HCT116 (cell line): ENCODE measurements around the gene TARBP2. TPM values are rescaled to one million over a fixed set of nuclear protein-coding genes. Genes with fewer than 3 reads are reported as not detected.

ENCODE experiments used
- ATAC-seq: fragments of 200-7000 bp; cut with Tn5 transposase; 2 replicates; pipeline ENCODE4 v1.9.1; 2020; ENCODE audit warnings: mild to moderate bottlenecking, moderate library complexity
- BruUV-seq: library from RNA; stranded (reverse); fragments of 400-500 nt; replicated peaks from 2 replicates; lab custom pipeline; 2021; lab: Mats Ljungman, UMichigan
- CTCF ChIA-PET: fragments of 300-600 bp; sonication (Branson Sonifier 250); formaldehyde crosslinking; loops from one replicate; lab custom pipeline; 2021; ENCODE audit warnings: antibody characterized with exemption; lab: Charles Lee
- POLR2A ChIA-PET: fragments of 300-600, 350-600 bp; sonication (Branson Sonifier 250); formaldehyde crosslinking; loops from one replicate; lab custom pipeline; 2021; ENCODE audit warnings: antibody characterized with exemption; lab: Charles Lee
- RAD21 ChIA-PET, 2 experiments: fragments of 300-600 bp; sonication (Branson Sonifier 250); formaldehyde crosslinking; loops; one replicate each; lab custom pipeline; 2023; ENCODE audit warnings: low total read pairs in 2 of 2; ENCODE audit not compliant: uncharacterized antibody in 2 of 2, unreplicated experiment in 2 of 2, low non-redundant PET in 1 of 2; lab: Charles Lee
- DNase-seq: peaks from one replicate; pipeline ENCODE4 v3.0.0-alpha.2; 2010; ENCODE audit warnings: low read depth, low spot score
- H2AFZ ChIP-seq: fragments of 200-600 bp; shearing (Covaris generic), sonication (generic); 2 replicates; pipeline ENCODE4 v1.6.1; 2017; ENCODE audit warnings: low read depth, mixed run types, mixed read lengths, antibody characterized with exemption, low read length; ENCODE audit not compliant: poor library complexity, severe bottlenecking
- H3K27ac ChIP-seq: 2 replicates; pipeline ENCODE4 v1.5.1; 2012; ENCODE audit warnings: low read depth, low read length
- H3K27me3 ChIP-seq: fragments of 200-600 bp; sonication (generic); 2 replicates; pipeline ENCODE4 v1.6.1; 2016; ENCODE audit warnings: mixed run types, low read length, mixed read lengths; ENCODE audit not compliant: insufficient read depth
- H3K36me3 ChIP-seq, 2 experiments: fragments of 200-500 bp in 1 of 2; fragments of 200-600 bp in 1 of 2; sonication (Bioruptor generic) in 1 of 2; sonication (generic) in 1 of 2; 2 replicates each; pipeline versions ENCODE4 v1.5.1 to v1.6.1; 2014 to 2016; ENCODE audit warnings: low read length in 2 of 2, inconsistent platforms in 1 of 2, mixed read lengths in 1 of 2, mixed run types in 1 of 2; ENCODE audit not compliant: insufficient read depth in 2 of 2, control insufficient read depth in 1 of 2
- H3K4me1 ChIP-seq, 2 experiments: fragments of 200-600 bp in 1 of 2; sonication (generic) in 1 of 2; 2 replicates each; pipeline versions ENCODE4 v1.5.1 to v1.6.1; 2012 to 2017; ENCODE audit warnings: low read length in 2 of 2, inconsistent platforms in 1 of 2, mild to moderate bottlenecking in 1 of 2, mixed read lengths in 1 of 2, mixed run types in 1 of 2, moderate library complexity in 1 of 2; ENCODE audit not compliant: insufficient read depth in 2 of 2, control insufficient read depth in 1 of 2
- H3K4me2 ChIP-seq: fragments of 200-600 bp; sonication (generic); 2 replicates; pipeline ENCODE4 v1.6.1; 2017; ENCODE audit warnings: mixed run types, low read length, mixed read lengths
- H3K4me3 ChIP-seq, 2 experiments: fragments of 200-600 bp in 1 of 2; sonication (generic) in 1 of 2; replicated peaks in 1 of 2; 2 replicates each; pipeline ENCODE4 v1.5.1; 2011 to 2016; ENCODE audit warnings: low read length in 2 of 2, control low read depth in 1 of 2, low read depth in 1 of 2, mild to moderate bottlenecking in 1 of 2, mixed read lengths in 1 of 2, mixed run types in 1 of 2
- H3K79me2 ChIP-seq: fragments of 200-600 bp; sonication (generic); 2 replicates; pipeline ENCODE4 v1.6.1; 2017; ENCODE audit warnings: mild to moderate bottlenecking, mixed run types, low read length, moderate library complexity, mixed read lengths; ENCODE audit not compliant: insufficient read depth
- H3K9ac ChIP-seq: fragments of 200-600 bp; sonication (generic); 2 replicates; pipeline ENCODE4 v1.6.1; 2016; ENCODE audit warnings: low read length, mixed read lengths
- H3K9me2 ChIP-seq: fragments of 200-600 bp; sonication (generic), shearing (Covaris generic); 2 replicates; pipeline ENCODE4 v1.6.1; 2017; ENCODE audit warnings: mixed run types, mild to moderate bottlenecking, moderate library complexity; ENCODE audit not compliant: insufficient read depth
- H3K9me3 ChIP-seq, 2 experiments: fragments of 200-500 bp in 1 of 2; fragments of 200-600 bp in 1 of 2; sonication (Bioruptor generic) in 1 of 2; sonication (generic) in 1 of 2; 2 replicates each; pipeline ENCODE4 v1.6.1; 2014 to 2017; ENCODE audit warnings: low read length in 2 of 2, mixed read lengths in 2 of 2, inconsistent platforms in 1 of 2, low read depth in 1 of 2, mild to moderate bottlenecking in 1 of 2, mixed run types in 1 of 2, moderate library complexity in 1 of 2; ENCODE audit not compliant: control insufficient read depth in 1 of 2, insufficient read depth in 1 of 2
- H4K20me1 ChIP-seq: fragments of 200-600 bp; sonication (generic), shearing (Covaris generic); 2 replicates; pipeline ENCODE4 v1.6.1; 2017; ENCODE audit warnings: mixed run types, mild to moderate bottlenecking, moderate library complexity; ENCODE audit not compliant: insufficient read depth
- EZH2phosphoT487 ChIP-seq: fragments of 200-600 bp; IDR thresholded peaks from 2 replicates; pipeline ENCODE4 v1.6.1; 2018; ENCODE audit warnings: antibody characterized with exemption, borderline replicate concordance
- FOSL1 ChIP-seq: IDR thresholded peaks from 2 replicates; pipeline ENCODE4 v1.6.1; 2012; ENCODE audit warnings: low read depth
- POLR2A ChIP-seq: IDR thresholded peaks from 2 replicates; pipeline ENCODE4 v1.7.0; 2011; ENCODE audit warnings: borderline replicate concordance; ENCODE audit not compliant: insufficient read depth, insufficient read length; ENCODE audit errors: extremely low read depth
- POLR2AphosphoS5 ChIP-seq: IDR thresholded peaks from 2 replicates; pipeline ENCODE4 v1.6.1; 2011; ENCODE audit warnings: mild to moderate bottlenecking, low read depth, low read length, moderate library complexity
- SP1 ChIP-seq: IDR thresholded peaks from 2 replicates; pipeline ENCODE4 v1.6.1; 2012; ENCODE audit warnings: low read depth
- TCF7L2 ChIP-seq: IDR thresholded peaks from 2 replicates; pipeline ENCODE4 v1.7.0; 2011; ENCODE audit warnings: borderline replicate concordance, inconsistent platforms; ENCODE audit not compliant: insufficient read depth, insufficient read length; ENCODE audit errors: extremely low read depth
- intact Hi-C: fragments of 100-400 bp; cut with micrococcal nuclease; formaldehyde crosslinking; loops from 2 replicates; pipeline ENCODE4 v1.10.0; 2022
- total RNA-seq: library from RNA; stranded (reverse); gene quantifications from one replicate; pipeline ENCODE4 v1.2.1, GENCODE V29; 2021; ENCODE audit not compliant: unreplicated experiment

The TARBP2 gene
- total RNA-seq, 1 experiment from 2014 or later, result 40.1 TPM

DNA sequence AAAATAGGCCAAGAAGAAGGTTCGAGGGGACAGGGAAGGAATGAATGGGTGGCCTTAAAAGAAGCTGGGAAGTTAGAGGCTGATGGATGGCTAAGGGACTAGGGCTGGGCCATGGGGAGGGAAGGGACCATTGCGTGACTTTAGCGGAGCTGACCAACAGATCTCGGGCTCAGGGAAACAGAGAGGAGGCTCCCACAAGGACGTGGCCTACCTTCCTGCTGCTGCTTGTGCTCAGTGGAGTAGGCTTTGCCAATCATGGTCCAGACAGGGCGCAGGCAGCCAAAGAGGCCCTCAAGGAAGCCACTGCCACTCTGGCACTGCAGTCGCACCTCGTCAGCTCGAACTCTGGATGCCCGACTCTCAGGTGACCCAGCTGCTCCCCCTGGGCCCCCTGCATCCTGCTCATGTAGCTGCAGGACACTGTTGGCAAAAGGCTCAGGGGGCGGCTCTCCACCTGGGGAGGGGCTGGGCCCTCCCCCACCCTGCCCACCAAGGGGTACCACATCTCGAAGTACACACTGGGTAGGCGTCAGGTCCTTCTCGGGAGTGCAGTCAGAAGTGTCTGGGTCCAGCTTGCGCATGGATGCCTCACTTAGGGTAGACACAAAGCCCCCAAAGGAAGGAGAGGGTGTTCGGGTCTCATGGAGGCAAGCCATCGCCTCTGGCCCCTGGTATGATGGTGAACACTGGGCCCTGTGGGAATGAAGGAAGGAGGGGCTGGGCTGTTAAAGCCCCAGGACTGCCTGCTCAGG, 14.2 kb upstream of the TARBP2 start:
- Histone ChIP-seq H3K4me3 (no peak overlapping the region), H4K20me1 (no peaks in the 10 kb centered on the region; the same call in 1 of the 2 replicates), H3K9ac (no peak overlapping the region), H3K27me3 (no peaks in the 10 kb centered on the region), H3K27ac (no peak overlapping the region), H3K4me2 (no peak overlapping the region), H3K9me2 (no peaks in the 10 kb centered on the region), H3K36me3 (peaks cover 11 to 27% of the 10 kb centered on the region in 2 experiments; a peak in 3 of 4 replicates), H3K79me2 (peaks cover 3% of the 10 kb centered on the region; the same call in 1 of the 2 replicates), H3K4me1 (peaks cover 0 to 2% of the 10 kb centered on the region in 2 experiments; a peak in 2 of 4 replicates), H3K9me3 (no peaks in the 10 kb centered on the region), H2AFZ (no peak overlapping the region)
- TF ChIP-seq TCF7L2, result no peak
- no peak for TF ChIP-seq EZH2phosphoT487
- no peak for TF ChIP-seq SP1
- no peak for TF ChIP-seq POLR2AphosphoS5
- DNase-seq, result no peak
- ChIA-PET CTCF (no interaction called here), POLR2A (no interaction called here), RAD21 (no interaction called here)
- no TSS peak for BruUV-seq
- intact Hi-C loops, result no loop called here
- ATAC-seq, result no peak

DNA sequence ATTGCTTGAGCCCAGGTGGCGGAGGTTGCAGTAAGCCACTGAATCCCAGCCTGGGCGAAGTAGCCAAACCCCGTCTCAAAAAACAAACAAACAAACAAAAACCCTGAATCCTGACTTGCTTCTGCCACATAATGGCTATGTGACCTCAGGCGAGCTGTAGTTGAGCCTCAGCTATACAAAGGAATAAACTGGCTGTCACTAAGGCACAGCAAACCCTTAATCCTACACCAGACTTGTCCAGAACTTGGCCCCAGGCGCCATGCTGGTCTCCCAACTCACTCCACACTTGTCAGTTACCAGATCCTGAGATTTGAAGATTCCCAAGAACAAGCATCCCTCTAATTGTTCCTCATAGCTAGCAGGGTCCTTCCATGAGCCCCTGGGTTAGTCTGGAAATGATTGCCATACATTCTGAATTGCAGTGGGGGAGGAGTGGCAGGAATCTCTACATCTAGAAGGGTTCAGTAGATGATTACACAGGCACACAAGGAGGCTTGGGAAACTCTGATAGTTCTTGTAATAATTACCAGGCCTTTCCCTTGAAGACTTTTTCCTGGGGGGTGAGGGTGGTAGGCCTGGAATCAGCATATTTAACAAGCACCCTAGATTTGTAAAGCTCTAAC, 11.7 kb upstream of the TARBP2 start:
- H3K4me1 ChIP-seq, result peaks cover 10 to 19% of the 10 kb centered on the region in 2 experiments; a peak in 3 of 4 replicates
- ATAC-seq (no peak), DNase-seq (no peak)
- H4K20me1 ChIP-seq, result no peaks in the 10 kb centered on the region; the same call in 1 of the 2 replicates
- no peak overlapping the region for H3K27ac ChIP-seq
- H3K4me2 ChIP-seq, result no peak overlapping the region
- RAD21 ChIA-PET, result no interaction called here
- CTCF ChIA-PET, result interaction anchor here (1.3 kb wide), 1 partner anchor 15 kb away, joined by 3 read pairs; no protein-coding TSS in a partner anchor
- POLR2A ChIA-PET, result no interaction called here
- no TSS peak for BruUV-seq
- intact Hi-C loops, result no loop called here
- no peaks in the 10 kb centered on the region for H3K9me2 ChIP-seq
- no peaks in the 10 kb centered on the region for H3K27me3 ChIP-seq
- H3K36me3 ChIP-seq, result peaks cover 9 to 14% of the 10 kb centered on the region in 2 experiments; a peak in 3 of 4 replicates
- H3K9ac ChIP-seq, result no peak overlapping the region
- TF ChIP-seq SP1, result no peak
- 0 out of 2 replicates have a peak, but pooled peaks have one; percentile 12 for TF ChIP-seq POLR2AphosphoS5
- TF ChIP-seq POLR2A, result no peak
- TF ChIP-seq FOSL1, result no peak
- H3K9me3 ChIP-seq, result no peaks in the 10 kb centered on the region
- no peak overlapping the region for H3K4me3 ChIP-seq
- H2AFZ ChIP-seq, result no peak overlapping the region
- H3K79me2 ChIP-seq, result no peaks in the 10 kb centered on the region
